HG03521 (cell line): ENCODE data around the gene MAPT.
"Not testable (repeated sequence)": the region's sequence is repeated elsewhere in the genome, so short reads cannot be mapped to it uniquely, and the experiment has no call there.

Experiments
- ATAC-seq: cut with Tn5 transposase; IDR thresholded peaks from one replicate; pipeline ENCODE4 v1.9.1; 2021; ENCODE audit warnings: mild to moderate bottlenecking, moderate library complexity; ENCODE audit not compliant: unreplicated experiment

Gene MAPT

GRCh38 chr17:46003907-46004748 lies 109.8 kb downstream of the MAPT start:
- no peak for ATAC-seq

GRCh38 chr17:46006082-46006481 lies 111.7 kb downstream of the MAPT start:
- ATAC-seq, result not testable (repeated sequence)

- no peak for ATAC-seq
These were observed 113.2 kb downstream of the MAPT start for GRCh38 chr17:46007461-46007965.

GRCh38 chr17:46008591-46008990 lies 114.2 kb downstream of the MAPT start:
- ATAC-seq, result no peak

- ATAC-seq, result no peak
These were observed 115.6 kb downstream of the MAPT start for GRCh38 chr17:46009681-46010596.

GRCh38 chr17:46010597-46011186 lies 116.3 kb downstream of the MAPT start:
- no peak for ATAC-seq

- ATAC-seq, result no peak
These were observed 117.6 kb downstream of the MAPT start for GRCh38 chr17:46011711-46012505.

- ATAC-seq, result no peak
These were observed 118.2 kb downstream of the MAPT start for GRCh38 chr17:46012506-46013079.

- ATAC-seq, result no peak
These were observed 118.8 kb downstream of the MAPT start for GRCh38 chr17:46013127-46013501.

- ATAC-seq, result no peak
These were observed 119.3 kb downstream of the MAPT start for GRCh38 chr17:46013502-46014165.

- ATAC-seq, result not testable (repeated sequence)
These were observed 125.1 kb downstream of the MAPT start for GRCh38 chr17:46019408-46019925.

GRCh38 chr17:46020023-46020761 lies 125.8 kb downstream of the MAPT start:
- ATAC-seq, result no peak

GRCh38 chr17:46020998-46021397 lies 126.6 kb downstream of the MAPT start:
- no peak for ATAC-seq

- ATAC-seq, result not testable (repeated sequence)
These were observed 129.0 kb downstream of the MAPT start for GRCh38 chr17:46023366-46023765.

GRCh38 chr17:46023783-46024388 lies 129.5 kb downstream of the MAPT start:
- ATAC-seq, result no peak

GRCh38 chr17:46024590-46024989 lies 130.2 kb downstream of the MAPT start:
- no peak for ATAC-seq

GRCh38 chr17:46025060-46025459 lies 130.7 kb downstream of the MAPT start:
- no peak for ATAC-seq

GRCh38 chr17:46025510-46026165 lies 131.3 kb downstream of the MAPT start:
- ATAC-seq, result no peak
